ENCODE results near the gene PRKCA.

DNA sequence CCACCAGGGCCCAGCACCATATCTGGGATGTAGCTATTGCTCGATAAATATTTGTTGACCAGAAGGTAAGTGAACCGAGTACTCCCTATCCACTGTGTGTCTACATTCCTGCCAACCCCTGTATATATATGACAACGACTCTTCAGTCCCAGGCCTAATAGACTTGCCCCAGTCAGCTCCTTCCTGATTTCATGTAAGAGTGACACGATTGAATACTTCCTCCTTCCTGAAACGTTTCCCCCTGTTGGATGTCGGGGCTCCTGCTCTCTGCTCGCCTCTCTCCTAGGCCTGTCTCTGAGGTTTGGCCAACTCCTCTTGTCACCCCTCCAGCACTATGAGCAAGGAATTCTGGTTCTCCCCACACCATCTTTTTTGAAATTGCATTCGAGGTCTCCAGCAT is 178.9 kb downstream of the PRKCA start:
- TF ChIP-seq EZH2 (IDR thresholded peaks at IDR 0.05; ENCODE audit: low read depth, unreplicated experiment) = no peak
- TF ChIP-seq REST (IDR thresholded peaks at IDR 0.05; ENCODE audit: unreplicated experiment) = no peak
- TF ChIP-seq CTCF (conservative IDR thresholded peaks at IDR 0.05; ENCODE audit: low read depth in 2 of 2) = peak in 1 of 2 experiments; percentile 19; a peak in 1 of 4 replicates
- TF ChIP-seq POLR2AphosphoS5 (IDR thresholded peaks at IDR 0.05; ENCODE audit: low read depth) = no peak
- TF ChIP-seq EZH2phosphoT487 (IDR thresholded peaks at IDR 0.05; ENCODE audit: unreplicated experiment) = no peak
- no peak for TF ChIP-seq NANOG (IDR thresholded peaks at IDR 0.05; ENCODE audit: borderline replicate concordance)
- no peak for TF ChIP-seq ETS1 (IDR thresholded peaks at IDR 0.05)
- no peak for TF ChIP-seq JUNB (IDR thresholded peaks at IDR 0.05; ENCODE audit: unreplicated experiment)
- no peak for TF ChIP-seq CREB1 (CRISPR knock-in tag; IDR thresholded peaks at IDR 0.05; ENCODE audit: low read depth)
- no peak for TF ChIP-seq STAT1 (IDR thresholded peaks at IDR 0.05; ENCODE audit: unreplicated experiment)
- TF ChIP-seq ZNF331 (CRISPR knock-in tag; IDR thresholded peaks at IDR 0.05; ENCODE audit: low read depth) = no peak
- TF ChIP-seq ZNF114 (CRISPR knock-in tag; IDR thresholded peaks at IDR 0.05) = no peak
